Activated CD8-positive, alpha-beta memory T cell treated with anti-CD3 and anti-CD28 coated beads for 1 hour (primary cell): Measurements from ENCODE around the gene EFS.

ENCODE experiments used
- DNase-seq, 2 donors: peaks; one replicate each; pipeline ENCODE4 v3.0.0-alpha.2; 2020; ENCODE audit warnings: low read depth in 1 of 2; ENCODE audit errors: extremely low read depth in 1 of 2

EFS gene

GRCh38 chr14:23359722-23360447 is 5.1 kb downstream of the EFS start:
- no peak for DNase-seq

GRCh38 chr14:23359167-23359626 is 5.8 kb downstream of the EFS start:
- no peak for DNase-seq

- no peak for DNase-seq
Measured at GRCh38 chr14:23358553-23359166, 6.3 kb downstream of the EFS start.

- DNase-seq, result no peak
Measured at GRCh38 chr14:23358042-23358441, 6.9 kb downstream of the EFS start.

GRCh38 chr14:23357261-23357660 is 7.7 kb downstream of the EFS start:
- DNase-seq, result no peak

- no peak for DNase-seq
Measured at GRCh38 chr14:23356662-23357061, 8.3 kb downstream of the EFS start.

GRCh38 chr14:23355871-23356435 is 9.0 kb downstream of the EFS start:
- DNase-seq, result no peak

GRCh38 chr14:23354990-23355389 is 10.0 kb downstream of the EFS start:
- no peak for DNase-seq

GRCh38 chr14:23353433-23353780 is 11.6 kb downstream of the EFS start:
- no peak for DNase-seq

GRCh38 chr14:23352506-23353432 is 12.2 kb downstream of the EFS start, which contains the start of gene SLC22A17:
SLC22A17 (minus strand) TSS chr14:23352887.
- DNase-seq, result peak; percentile 22 to 25

- no peak for DNase-seq
Measured at GRCh38 chr14:23351681-23352505, 13.1 kb downstream of the EFS start.

GRCh38 chr14:23349156-23349845 is 15.7 kb downstream of the EFS start:
- DNase-seq, result no peak

- no peak for DNase-seq
Measured at GRCh38 chr14:23348297-23348655, 16.7 kb downstream of the EFS start.

GRCh38 chr14:23347406-23348296 is 17.3 kb downstream of the EFS start:
- no peak for DNase-seq

- DNase-seq, result no peak
Measured at GRCh38 chr14:23346693-23347405, 18.1 kb downstream of the EFS start.

GRCh38 chr14:23345987-23346692 is 18.8 kb downstream of the EFS start:
- DNase-seq, result no peak

GRCh38 chr14:23344481-23344880 is 20.5 kb downstream of the EFS start:
- no peak for DNase-seq
